GM18873 (cell line): Measurements from ENCODE around the gene SPINK14.

Experiments used
- ATAC-seq: cut with Tn5 transposase; IDR thresholded peaks from one replicate; pipeline ENCODE4 v1.9.1; 2021; ENCODE audit warnings: mild to moderate bottlenecking, moderate library complexity, moderate number of reproducible peaks; ENCODE audit not compliant: unreplicated experiment, low FRiP score

SPINK14 gene

GRCh38 chr5:148191010-148191409 lies 22.7 kb downstream of the SPINK14 start:
- ATAC-seq = no peak

DNA sequence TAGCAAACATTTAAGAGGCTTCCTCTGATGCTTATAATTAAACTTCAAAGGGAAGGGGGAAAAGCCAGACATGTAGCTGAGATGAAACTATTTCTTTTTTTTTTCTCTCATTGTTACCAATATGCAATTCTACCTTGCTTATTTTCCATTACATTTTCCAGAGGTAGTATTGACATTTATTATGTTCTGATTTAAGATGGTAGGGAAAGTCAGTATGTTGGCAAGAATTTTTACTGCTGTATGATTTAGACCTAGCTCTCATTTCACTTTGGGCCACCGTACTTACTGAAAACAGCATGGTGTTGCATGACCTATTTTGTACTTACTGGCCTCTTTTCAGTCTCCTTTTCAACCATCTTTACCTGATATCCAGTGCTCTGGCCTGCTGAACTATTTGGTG lies 24.9 kb downstream of the SPINK14 start:
- no peak for ATAC-seq

- no peak for ATAC-seq
Measured at GRCh38 chr5:148201151-148201550, 32.8 kb downstream of the SPINK14 start.

- ATAC-seq = no peak
Measured at GRCh38 chr5:148202531-148203203, 34.3 kb downstream of the SPINK14 start, which contains the start of gene SPINK6. SPINK6 (plus strand) TSS chr5:148203042; CDS start chr5:148203097, 55 bp downstream.

DNA sequence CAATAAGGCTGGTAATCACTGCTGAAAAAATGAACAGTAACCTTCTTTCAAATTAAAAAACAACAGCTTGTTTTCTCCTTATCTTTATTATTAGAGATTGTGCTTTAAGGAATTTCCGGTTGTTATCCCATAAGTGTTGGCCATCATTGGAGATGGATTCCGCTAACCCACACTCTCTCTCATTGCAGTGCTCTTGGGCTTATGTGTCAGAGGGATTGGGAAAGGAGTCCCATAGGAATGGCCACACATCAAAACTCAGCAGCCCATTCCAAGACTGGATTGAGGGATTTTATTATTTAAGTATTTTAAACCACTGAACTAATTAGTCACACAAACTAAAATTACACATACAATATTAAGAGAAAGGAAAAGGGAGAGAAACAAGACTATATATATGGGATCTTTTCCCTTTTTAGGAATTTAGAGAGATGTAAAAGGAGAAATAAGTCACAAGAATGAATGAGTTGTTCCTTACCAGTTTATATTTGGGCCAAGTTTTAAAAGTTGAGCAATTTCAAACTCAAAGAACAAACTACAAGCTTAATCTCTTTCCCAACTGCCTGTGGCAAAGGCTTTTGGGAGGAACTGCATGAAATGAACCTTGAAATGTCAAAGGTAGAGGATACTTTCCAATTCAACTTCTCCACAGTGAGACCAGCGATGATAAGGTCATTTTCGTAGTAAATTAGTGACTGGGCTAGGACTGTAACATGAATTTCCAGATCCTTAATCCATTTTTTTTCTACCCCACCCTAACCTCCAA lies 36.9 kb downstream of the SPINK14 start:
- ATAC-seq = no peak

DNA sequence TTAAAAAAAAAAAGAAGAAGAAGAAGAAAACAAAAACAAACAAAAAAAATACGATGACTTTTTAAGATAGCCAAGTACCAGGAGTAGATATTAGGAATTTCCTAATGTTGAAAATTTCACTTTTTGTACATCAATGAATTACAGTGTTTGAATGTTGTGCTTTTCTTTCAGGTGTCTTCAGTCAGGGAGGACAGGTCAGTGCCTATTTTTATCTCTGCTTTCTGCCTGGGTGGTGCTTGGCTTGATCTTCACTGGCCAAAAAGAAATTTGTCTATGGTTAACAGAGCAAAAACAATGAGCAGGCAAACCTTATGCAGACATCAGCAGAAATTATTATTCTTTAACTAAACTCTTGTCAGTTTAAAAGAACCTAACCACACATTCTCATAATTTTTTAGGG lies 37.5 kb downstream of the SPINK14 start:
- no peak for ATAC-seq

GRCh38 chr5:148206620-148207019 lies 38.3 kb downstream of the SPINK14 start:
- no peak for ATAC-seq

GRCh38 chr5:148208226-148208625 lies 39.9 kb downstream of the SPINK14 start:
- no peak for ATAC-seq

GRCh38 chr5:148209151-148209770 lies 40.9 kb downstream of the SPINK14 start:
- no peak for ATAC-seq

GRCh38 chr5:148214665-148215185 lies 46.4 kb downstream of the SPINK14 start:
- no peak for ATAC-seq

DNA sequence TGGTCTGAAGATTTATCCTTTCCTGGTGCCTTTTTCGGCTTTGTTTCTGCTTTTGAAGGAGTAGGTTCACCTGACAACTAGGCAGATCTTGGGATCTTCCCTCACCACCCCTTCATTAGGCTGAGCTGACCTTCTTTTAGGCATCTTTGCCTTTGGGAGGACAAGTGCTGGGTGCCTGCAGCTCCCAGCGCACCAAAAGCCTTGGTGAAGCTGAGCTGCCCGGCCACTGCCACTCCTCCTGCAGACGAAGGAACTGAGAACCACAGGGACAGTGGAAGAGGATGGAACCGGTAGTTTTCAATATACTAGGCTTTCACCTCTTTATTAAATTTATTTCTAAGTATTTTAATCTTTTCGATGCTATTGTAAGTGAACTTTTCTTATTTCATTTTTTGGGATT lies 53.2 kb downstream of the SPINK14 start:
- ATAC-seq = no peak

- no peak for ATAC-seq
Measured at GRCh38 chr5:148224117-148224742, 55.9 kb downstream of the SPINK14 start.
